Esophagus muscularis mucosa (tissue), 4 donors: ENCODE results near the gene FTL. TPM values are rescaled to one million over a fixed set of nuclear protein-coding genes. Genes with fewer than 3 reads are reported as not detected.

ENCODE experiments used
- DNase-seq: peaks from one replicate; pipeline ENCODE4 v3.0.0-alpha.2; 2017; ENCODE audit errors: extremely low spot score
- H3K27ac ChIP-seq, 4 donors: fragments of 200-600 bp; sonication (generic); replicated peaks in 1 of 4; 1 replicate in 3 of 4; 2 replicates in 1 of 4; pipeline ENCODE4 v1.5.1; 2016 to 2019; ENCODE audit warnings: mild to moderate bottlenecking in 1 of 4
- H3K27me3 ChIP-seq, 4 donors: fragments of 200-600 bp; sonication (generic); one replicate each; pipeline versions ENCODE4 v1.5.1 to v1.6.0; 2016 to 2019
- H3K36me3 ChIP-seq, 4 donors: fragments of 200-600 bp; sonication (generic); one replicate each; pipeline ENCODE4 v1.5.1; 2016 to 2019
- H3K4me1 ChIP-seq, 4 donors: fragments of 200-600 bp; sonication (generic); one replicate each; pipeline ENCODE4 v1.5.1; 2016 to 2019
- H3K4me3 ChIP-seq, 4 donors: fragments of 200-600 bp; sonication (generic); 1 replicate in 2 of 4; 2 replicates in 2 of 4; pipeline ENCODE4 v1.5.1; 2016 to 2019; ENCODE audit warnings: mild to moderate bottlenecking in 4 of 4, moderate library complexity in 1 of 4
- H3K9me3 ChIP-seq, 4 donors: fragments of 200-600 bp; sonication (generic); 1 replicate in 3 of 4; 2 replicates in 1 of 4; pipeline ENCODE4 v1.5.1; 2016 to 2019
- EP300 ChIP-seq: sonication (generic); formaldehyde crosslinking; IDR thresholded peaks from one replicate; pipeline ENCODE4 v1.6.1; 2017; ENCODE audit warnings: antibody characterized with exemption
- POLR2A ChIP-seq: fragments of 450-650 bp; IDR thresholded peaks from one replicate; pipeline ENCODE4 v1.6.1; 2017; ENCODE audit warnings: antibody characterized with exemption, moderate library complexity, mild to moderate bottlenecking, low read depth
- POLR2AphosphoS5 ChIP-seq, 2 donors: sonication (generic); formaldehyde crosslinking; IDR thresholded peaks; one replicate each; pipeline ENCODE4 v1.6.1; 2017; ENCODE audit warnings: antibody characterized with exemption in 2 of 2
- WGBS: methylation state at CpG from one replicate; pipeline ENCODE4 v1.1.5; 2018; 5-methylcytosine and 5-hydroxymethylcytosine counted together
- intact Hi-C: fragments of 100-400 bp; cut with DNase I; formaldehyde crosslinking; loops from one replicate; pipeline ENCODE4 v1.15.1; 2023
- small RNA-seq, 3 donors: library from RNA; depleted of rRNA; stranded (forward); fragments of <200 nt; gene quantifications; one replicate each; pipeline ENCODE3, GENCODE V24; 2016
- total RNA-seq, 4 donors: library from RNA; depleted of rRNA; stranded (reverse); fragments of >200 nt; gene quantifications; one replicate each; pipeline versions ENCODE4 v1.1.0 to v1.2.1, GENCODE V29; 2016
- TF ChIP-seq, protein P1 (sequence below), 3 experiments: fragments of 200-600 bp in 2 of 3; fragments of 450-650 bp in 1 of 3; sonication (generic) in 2 of 3; IDR thresholded peaks; one replicate each; pipeline ENCODE4 v1.5.1; 2017 to 2019; ENCODE audit warnings: antibody characterized with exemption in 3 of 3, mild to moderate bottlenecking in 2 of 3, moderate library complexity in 1 of 3

FTL gene
- total RNA-seq, 4 donors from 2014 or later, result 3,246 to 4,339 (median 3,896) TPM

DNA sequence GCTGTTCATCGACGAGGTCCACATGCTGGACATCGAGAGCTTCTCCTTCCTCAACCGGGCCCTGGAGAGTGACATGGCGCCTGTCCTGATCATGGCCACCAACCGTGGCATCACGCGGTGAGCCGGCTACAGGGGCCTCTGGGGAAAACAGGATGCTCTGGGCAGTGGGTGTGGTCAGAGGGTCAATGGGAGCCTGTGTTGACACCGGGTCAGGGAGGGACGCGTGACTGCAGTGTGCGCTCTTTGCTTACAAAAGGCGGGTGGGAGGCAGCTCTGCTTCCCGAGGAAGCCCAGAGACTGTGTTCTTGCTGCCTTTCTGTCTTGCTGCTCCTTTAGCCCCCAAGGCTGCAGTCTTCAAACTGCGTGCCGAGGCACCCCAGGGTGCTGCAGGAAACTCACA lies 46.1 kb downstream of the FTL start:
- WGBS, result 91% methylated on average over 15 of the region's 17 CpGs
- peaks cover 34 to 98% (median 91%) of the 10 kb centered on the region in 4 donors for H3K36me3 ChIP-seq

DNA sequence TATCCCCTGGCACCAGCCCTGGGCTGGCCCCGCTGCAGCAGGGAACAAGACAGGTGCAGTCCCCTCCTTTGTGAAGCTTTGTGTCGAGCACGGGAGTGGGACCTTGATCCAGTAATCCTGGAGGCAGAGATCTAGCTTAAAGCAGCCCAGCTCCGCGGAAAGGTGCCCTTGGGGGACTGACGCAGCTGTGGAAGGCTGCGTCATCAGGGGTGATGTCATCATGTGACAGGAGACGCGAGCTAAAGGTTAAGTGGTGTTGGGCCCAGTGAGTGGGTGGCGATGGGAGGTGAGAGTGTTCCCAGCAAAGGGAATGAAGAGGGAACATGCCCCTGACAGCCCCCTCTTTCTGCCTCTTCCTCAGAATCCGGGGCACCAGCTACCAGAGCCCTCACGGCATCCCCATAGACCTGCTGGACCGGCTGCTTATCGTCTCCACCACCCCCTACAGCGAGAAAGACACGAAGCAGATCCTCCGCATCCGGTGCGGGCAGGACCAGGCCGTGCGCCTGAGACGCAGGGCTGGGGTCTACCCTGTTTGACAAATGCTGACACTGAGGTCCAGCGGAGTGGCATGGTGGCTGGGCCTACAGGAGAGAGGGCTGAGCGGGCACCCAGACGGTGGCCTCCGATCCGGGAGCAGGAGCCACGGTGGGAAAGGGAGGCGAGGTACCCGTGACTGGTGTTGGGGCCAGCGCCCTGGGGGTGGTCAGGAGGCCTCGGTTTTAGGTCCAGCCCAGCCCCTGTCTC lies 49.2 kb downstream of the FTL start:
- 94% methylated on average over 27 of the region's 32 CpGs for WGBS
- intact Hi-C loops, result no loop called here
- Histone ChIP-seq H3K4me3 (no peak overlapping the region), H3K27ac (no peak overlapping the region), H3K36me3 (peaks cover 18 to 72% (median 66%) of the 10 kb centered on the region in 4 donors), H3K4me1 (peaks cover 14 to 23% (median 21%) of the 10 kb centered on the region in 4 donors), H3K9me3 (no peaks in the 10 kb centered on the region), H3K27me3 (peaks cover 0 to 22% (median 4%) of the 10 kb centered on the region in 4 donors)
- DNase-seq, result no peak
- TF ChIP-seq, protein P1, sequence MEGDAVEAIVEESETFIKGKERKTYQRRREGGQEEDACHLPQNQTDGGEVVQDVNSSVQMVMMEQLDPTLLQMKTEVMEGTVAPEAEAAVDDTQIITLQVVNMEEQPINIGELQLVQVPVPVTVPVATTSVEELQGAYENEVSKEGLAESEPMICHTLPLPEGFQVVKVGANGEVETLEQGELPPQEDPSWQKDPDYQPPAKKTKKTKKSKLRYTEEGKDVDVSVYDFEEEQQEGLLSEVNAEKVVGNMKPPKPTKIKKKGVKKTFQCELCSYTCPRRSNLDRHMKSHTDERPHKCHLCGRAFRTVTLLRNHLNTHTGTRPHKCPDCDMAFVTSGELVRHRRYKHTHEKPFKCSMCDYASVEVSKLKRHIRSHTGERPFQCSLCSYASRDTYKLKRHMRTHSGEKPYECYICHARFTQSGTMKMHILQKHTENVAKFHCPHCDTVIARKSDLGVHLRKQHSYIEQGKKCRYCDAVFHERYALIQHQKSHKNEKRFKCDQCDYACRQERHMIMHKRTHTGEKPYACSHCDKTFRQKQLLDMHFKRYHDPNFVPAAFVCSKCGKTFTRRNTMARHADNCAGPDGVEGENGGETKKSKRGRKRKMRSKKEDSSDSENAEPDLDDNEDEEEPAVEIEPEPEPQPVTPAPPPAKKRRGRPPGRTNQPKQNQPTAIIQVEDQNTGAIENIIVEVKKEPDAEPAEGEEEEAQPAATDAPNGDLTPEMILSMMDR (IDR thresholded peaks at IDR 0.05), result no peak
- TF ChIP-seq POLR2A (no peak), EP300 (no peak), POLR2AphosphoS5 (IDR thresholded peaks at IDR 0.05) (no peak)

More for the DNA sequence above, 46.1 kb downstream of the FTL start:
- Histone ChIP-seq H3K9me3 (no peaks in the 10 kb centered on the region), H3K4me1 (no peaks in the 10 kb centered on the region), H3K27ac (no peak overlapping the region), H3K27me3 (no peaks in the 10 kb centered on the region), H3K4me3 (no peak overlapping the region)
- no peak for DNase-seq
- intact Hi-C loops, result no loop called here
- TF ChIP-seq, protein P1 (IDR thresholded peaks at IDR 0.05), result no peak
- TF ChIP-seq POLR2AphosphoS5 (IDR thresholded peaks at IDR 0.05) (no peak), POLR2A (no peak), EP300 (no peak)

DNA sequence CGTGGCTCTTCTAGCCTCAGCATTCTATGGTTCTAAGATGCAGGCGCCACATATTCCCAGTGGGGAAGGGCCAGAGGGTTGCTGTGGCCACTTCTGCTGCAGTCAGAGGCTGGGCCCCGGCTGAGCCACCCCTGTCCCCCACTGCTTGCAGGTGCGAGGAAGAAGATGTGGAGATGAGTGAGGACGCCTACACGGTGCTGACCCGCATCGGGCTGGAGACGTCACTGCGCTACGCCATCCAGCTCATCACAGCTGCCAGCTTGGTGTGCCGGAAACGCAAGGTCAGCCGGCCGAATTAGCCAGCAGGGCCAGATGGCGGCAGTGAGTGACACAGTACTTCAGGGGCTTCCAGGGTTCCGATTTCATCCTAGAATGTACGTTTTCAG lies 49.8 kb downstream of the FTL start:
- Histone ChIP-seq H3K27me3 (peaks cover 0 to 28% (median 10%) of the 10 kb centered on the region in 4 donors), H3K4me3 (no peak overlapping the region), H3K27ac (no peak overlapping the region), H3K4me1 (peaks cover 19 to 29% (median 26%) of the 10 kb centered on the region in 4 donors), H3K9me3 (no peaks in the 10 kb centered on the region), H3K36me3 (peaks cover 12 to 66% (median 61%) of the 10 kb centered on the region in 4 donors)
- DNase-seq, result no peak
- 93% methylated on average over 3 of the region's 18 CpGs for WGBS
- TF ChIP-seq, protein P1 (IDR thresholded peaks at IDR 0.05), result no peak
- TF ChIP-seq POLR2A, result no peak
- TF ChIP-seq EP300, result no peak
- no peak for TF ChIP-seq POLR2AphosphoS5 (IDR thresholded peaks at IDR 0.05)
- intact Hi-C loops, result no loop called here

DNA sequence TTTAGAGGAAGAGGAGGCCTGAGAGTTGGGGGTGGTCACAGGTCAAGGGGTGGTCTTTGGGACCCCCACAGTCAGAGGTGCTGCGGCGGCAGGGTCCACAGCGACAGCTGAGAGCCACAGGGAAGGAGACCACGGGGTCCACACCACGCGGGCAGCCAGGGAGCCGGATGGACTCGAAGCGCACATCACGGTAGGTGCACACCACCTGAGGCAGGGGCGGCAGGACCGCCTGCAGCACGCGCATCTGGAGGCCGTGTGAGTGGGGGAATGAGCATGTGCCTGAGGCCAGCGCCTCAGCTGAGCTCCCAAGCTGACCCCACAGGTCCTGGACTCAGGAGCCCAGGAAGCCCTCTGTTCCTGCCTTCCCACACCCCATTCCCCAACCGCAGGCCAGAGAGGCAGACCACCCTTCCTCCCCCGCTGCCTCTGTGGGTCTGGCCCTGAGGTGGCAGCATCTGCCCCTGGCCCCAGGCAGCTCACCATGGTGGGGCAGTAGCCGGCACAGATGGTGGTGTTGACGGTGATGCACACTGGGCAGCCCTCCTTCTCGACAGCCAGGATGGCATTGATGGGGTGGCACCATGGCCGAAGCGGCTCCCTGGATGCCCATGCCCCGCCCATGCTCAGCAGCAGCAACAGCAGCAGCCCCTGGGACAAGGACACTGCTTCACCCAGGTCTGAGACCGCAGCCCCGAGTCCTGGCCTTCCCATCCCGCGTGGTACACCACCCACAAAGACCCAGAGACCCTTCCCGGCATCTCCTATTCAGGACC lies 51.1 kb downstream of the FTL start:
- no peak for DNase-seq
- WGBS, result 93% methylated on average over 6 of the region's 29 CpGs
- Histone ChIP-seq H3K27ac (no peak overlapping the region), H3K27me3 (peaks cover 0 to 41% (median 14%) of the 10 kb centered on the region in 4 donors), H3K4me1 (peaks cover 19 to 30% (median 26%) of the 10 kb centered on the region in 4 donors), H3K9me3 (no peaks in the 10 kb centered on the region), H3K4me3 (no peak overlapping the region), H3K36me3 (peaks cover under 1 to 52% (median 47%) of the 10 kb centered on the region in 4 donors)
- intact Hi-C loops, result no loop called here
- TF ChIP-seq POLR2A (no peak), EP300 (no peak), POLR2AphosphoS5 (IDR thresholded peaks at IDR 0.05) (no peak)
- TF ChIP-seq, protein P1 (IDR thresholded peaks at IDR 0.05), result no peak

Small RNA genes within 50 kb of the gene (small RNA-seq; reads per million reads assigned to genes)
- 0 reads per million in 3 donors for gene AC026803.1
- 0 reads per million in 3 donors for gene MIR6798

Other genes starting within 250 kb of the FTL start
- 1 to 10 TPM in 3 of 4 donors, under 1 TPM in 1; 0.99 to 2.9 (median 1.8) TPM for gene MAMSTR, start 245.6 kb upstream of the FTL start, total RNA-seq
- 10 to 100 TPM; 15.0 to 27.7 (median 22.8) TPM for gene RASIP1, start 224.7 kb upstream of the FTL start, total RNA-seq
- not detected for gene IZUMO1, start 218.4 kb upstream of the FTL start, total RNA-seq
- gene FUT1, start 212.7 kb upstream of the FTL start, total RNA-seq, result 1 to 10 TPM in 3 of 4 donors, under 1 TPM in 1; 0.83 to 2.5 (median 2.1) TPM
- not detected for gene FGF21, start 209.8 kb upstream of the FTL start, total RNA-seq
- 10 to 100 TPM; 59.0 to 93.3 (median 63.9) TPM for gene BCAT2, start 154.3 kb upstream of the FTL start, total RNA-seq
- 1 to 10 TPM; 7.1 to 8.9 (median 7.8) TPM for gene HSD17B14, start 128.8 kb upstream of the FTL start, total RNA-seq
- 10 to 100 TPM; 11.4 to 27.4 (median 18.9) TPM for gene PLEKHA4, start 96.7 kb upstream of the FTL start, total RNA-seq
- 10 to 100 TPM; 40.3 to 98.7 (median 64.4) TPM for gene PPP1R15A, start 92.9 kb upstream of the FTL start, total RNA-seq
- gene TULP2, start 66.6 kb upstream of the FTL start, total RNA-seq, result 1 to 10 TPM in 1 of 4 donors, under 1 TPM in 3; 0.75 to 1.3 (median 0.83) TPM
- 100 to 1,000 TPM; 179 to 356 (median 284) TPM for gene NUCB1, start 65.0 kb upstream of the FTL start, total RNA-seq
- gene DHDH, start 31.6 kb upstream of the FTL start, total RNA-seq, result under 1 TPM in 1 of 4 donors, not detected in 3; 0.57 TPM
- gene BAX, start 10.4 kb upstream of the FTL start, total RNA-seq, result 10 to 100 TPM; 39.0 to 50.4 (median 42.3) TPM
- 10 to 100 TPM; 33.3 to 39.3 (median 37.3) TPM for gene GYS1, start 28.0 kb downstream of the FTL start, total RNA-seq
- 100 to 1,000 TPM in 2 of 4 donors, 10 to 100 TPM in 2; 72.7 to 113 (median 97.6) TPM for gene RUVBL2, start 28.6 kb downstream of the FTL start, total RNA-seq
- gene LHB, start 51.8 kb downstream of the FTL start, total RNA-seq, result not detected
- not detected for gene CGB3, start 59.0 kb downstream of the FTL start, total RNA-seq
- gene CGB2, start 66.6 kb downstream of the FTL start, total RNA-seq, result not detected
- gene CGB1, start 71.6 kb downstream of the FTL start, total RNA-seq, result not detected
- gene CGB5, start 78.5 kb downstream of the FTL start, total RNA-seq, result not detected
- gene CGB8, start 83.8 kb downstream of the FTL start, total RNA-seq, result not detected
- not detected for gene CGB7, start 92.4 kb downstream of the FTL start, total RNA-seq
- gene NTF4, start 99.5 kb downstream of the FTL start, total RNA-seq, result not detected
- not detected for gene KCNA7, start 107.4 kb downstream of the FTL start, total RNA-seq
- 100 to 1,000 TPM; 101 to 209 (median 145) TPM for gene SNRNP70, start 120.1 kb downstream of the FTL start, total RNA-seq
- gene LIN7B, start 149.1 kb downstream of the FTL start, total RNA-seq, result 10 to 100 TPM in 3 of 4 donors, 1 to 10 TPM in 1; 7.5 to 21.4 (median 15.5) TPM
- 1 to 10 TPM in 3 of 4 donors, under 1 TPM in 1; 0.83 to 3.3 (median 1.9) TPM for gene C19orf73, start 153.8 kb downstream of the FTL start, total RNA-seq
- gene PPFIA3, start 154.2 kb downstream of the FTL start, total RNA-seq, result 1 to 10 TPM; 3.3 to 8.4 (median 5.3) TPM
- gene HRC, start 190.1 kb downstream of the FTL start, total RNA-seq, result 10 to 100 TPM in 1 of 4 donors, 1 to 10 TPM in 2, under 1 TPM in 1; 0.83 to 11.1 (median 4.1) TPM
- gene TRPM4, start 192.5 kb downstream of the FTL start, total RNA-seq, result 10 to 100 TPM; 19.9 to 38.8 (median 27.9) TPM